Lower leg skin (tissue), 3 donors: ENCODE data around the gene EDNRA.

Source experiments
- CTCF ChIP-seq, 3 donors: fragments of 450-650 bp; IDR thresholded peaks; one replicate each; pipeline ENCODE4 v1.5.1; 2016; ENCODE audit warnings: antibody characterized with exemption in 3 of 3, mild to moderate bottlenecking in 3 of 3, moderate library complexity in 2 of 3
- POLR2A ChIP-seq, 2 donors: fragments of 450-650 bp; IDR thresholded peaks; one replicate each; pipeline ENCODE4 v1.6.1; 2016 to 2017; ENCODE audit warnings: antibody characterized with exemption in 2 of 2, mild to moderate bottlenecking in 1 of 2, moderate library complexity in 1 of 2

- TF ChIP-seq CTCF (IDR thresholded peaks at IDR 0.05) = no peak
- no peak for TF ChIP-seq POLR2A (IDR thresholded peaks at IDR 0.05)
Observed at GRCh38 chr4:147492306-147492705, 11.4 kb downstream of the EDNRA start.
